ENCODE measurements around the gene MKI67.

DNA sequence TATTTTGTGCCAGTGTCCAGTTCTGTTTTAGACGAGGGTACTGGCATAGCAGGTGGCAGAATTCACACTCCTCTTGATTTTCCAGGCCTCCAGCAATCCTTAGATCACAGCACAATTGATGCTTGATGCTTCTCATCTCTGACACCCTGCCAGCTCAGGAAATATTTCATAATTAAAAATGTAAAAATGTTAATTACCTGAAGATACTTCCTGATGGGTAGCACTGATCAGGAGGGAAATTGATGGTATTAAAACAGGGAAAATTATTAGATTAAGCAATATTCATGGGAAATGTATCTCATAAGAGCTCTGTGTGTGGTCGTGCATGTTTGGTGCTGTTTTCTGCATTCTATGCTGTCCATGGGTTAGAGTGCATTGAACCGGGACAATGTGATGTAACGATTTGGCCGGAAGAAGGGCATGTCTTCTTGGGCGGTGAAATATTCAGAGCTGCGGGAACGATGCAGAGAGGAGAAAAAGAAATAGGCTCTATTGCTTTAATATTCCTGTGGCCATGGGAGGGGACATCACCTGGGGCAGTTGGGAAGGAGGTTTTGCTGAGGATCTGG is 43.7 kb upstream of the MKI67 start:
- TF ChIP-seq, protein P1, sequence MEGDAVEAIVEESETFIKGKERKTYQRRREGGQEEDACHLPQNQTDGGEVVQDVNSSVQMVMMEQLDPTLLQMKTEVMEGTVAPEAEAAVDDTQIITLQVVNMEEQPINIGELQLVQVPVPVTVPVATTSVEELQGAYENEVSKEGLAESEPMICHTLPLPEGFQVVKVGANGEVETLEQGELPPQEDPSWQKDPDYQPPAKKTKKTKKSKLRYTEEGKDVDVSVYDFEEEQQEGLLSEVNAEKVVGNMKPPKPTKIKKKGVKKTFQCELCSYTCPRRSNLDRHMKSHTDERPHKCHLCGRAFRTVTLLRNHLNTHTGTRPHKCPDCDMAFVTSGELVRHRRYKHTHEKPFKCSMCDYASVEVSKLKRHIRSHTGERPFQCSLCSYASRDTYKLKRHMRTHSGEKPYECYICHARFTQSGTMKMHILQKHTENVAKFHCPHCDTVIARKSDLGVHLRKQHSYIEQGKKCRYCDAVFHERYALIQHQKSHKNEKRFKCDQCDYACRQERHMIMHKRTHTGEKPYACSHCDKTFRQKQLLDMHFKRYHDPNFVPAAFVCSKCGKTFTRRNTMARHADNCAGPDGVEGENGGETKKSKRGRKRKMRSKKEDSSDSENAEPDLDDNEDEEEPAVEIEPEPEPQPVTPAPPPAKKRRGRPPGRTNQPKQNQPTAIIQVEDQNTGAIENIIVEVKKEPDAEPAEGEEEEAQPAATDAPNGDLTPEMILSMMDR (IDR thresholded peaks at IDR 0.05): no peak
- no peak for TF ChIP-seq EP300 (IDR thresholded peaks at IDR 0.05)
- TF ChIP-seq POLR2AphosphoS5 (IDR thresholded peaks at IDR 0.05): no peak
- TF ChIP-seq POLR2A (IDR thresholded peaks at IDR 0.05): no peak
